DMS153 treated with DMSO at 0.1 percent for 48 hours (cell line): ENCODE data around the gene HIBCH.
"Not testable (repeated sequence)": the region's sequence is repeated elsewhere in the genome, so short reads cannot be mapped to it uniquely, and the experiment has no call there.

Experiments used
- DNase-seq: peaks from one replicate; lab custom pipeline; 2025; ENCODE audit not compliant: unreplicated experiment; lab: John Stamatoyannopoulos, UW

Gene HIBCH

GRCh38 chr2:190343089-190343535, 23.5 kb upstream of the HIBCH start:
- DNase-seq = no peak

GRCh38 chr2:190342611-190343010, 23.0 kb upstream of the HIBCH start:
- DNase-seq = no peak

- DNase-seq = no peak
These were observed 20.7 kb upstream of the HIBCH start for GRCh38 chr2:190340369-190340768.

- DNase-seq = no peak
These were observed 19.8 kb upstream of the HIBCH start for GRCh38 chr2:190339394-190339793.

GRCh38 chr2:190338453-190338852, 18.8 kb upstream of the HIBCH start:
- no peak for DNase-seq

GRCh38 chr2:190336420-190336819, 16.8 kb upstream of the HIBCH start:
- DNase-seq = no peak

GRCh38 chr2:190335584-190335983, 16.0 kb upstream of the HIBCH start:
- DNase-seq = not testable (repeated sequence)

GRCh38 chr2:190335225-190335559, 15.6 kb upstream of the HIBCH start:
- DNase-seq = no peak

GRCh38 chr2:190334479-190335224, 15.0 kb upstream of the HIBCH start:
- no peak for DNase-seq

GRCh38 chr2:190333928-190334327, 14.3 kb upstream of the HIBCH start:
- DNase-seq = no peak

- DNase-seq = no peak
These were observed 13.8 kb upstream of the HIBCH start for GRCh38 chr2:190333395-190333794.

- no peak for DNase-seq
These were observed 9.0 kb upstream of the HIBCH start for GRCh38 chr2:190328573-190329147.

GRCh38 chr2:190327867-190328572, 8.4 kb upstream of the HIBCH start:
- no peak for DNase-seq

GRCh38 chr2:190325588-190325987, 6.0 kb upstream of the HIBCH start:
- no peak for DNase-seq

- DNase-seq = no peak
These were observed 3.8 kb upstream of the HIBCH start for GRCh38 chr2:190323406-190323805.

GRCh38 chr2:190320696-190321095, 1.1 kb upstream of the HIBCH start:
- no peak for DNase-seq

- DNase-seq = no peak
These were observed 583 bp downstream of the HIBCH start for GRCh38 chr2:190318931-190319554.

GRCh38 chr2:190318514-190318913, 1.1 kb downstream of the HIBCH start:
- DNase-seq = no peak

- DNase-seq = no peak
These were observed 4.4 kb downstream of the HIBCH start for GRCh38 chr2:190315273-190315672.

GRCh38 chr2:190313880-190314279, 5.7 kb downstream of the HIBCH start:
- DNase-seq = no peak

- DNase-seq = not testable (repeated sequence)
These were observed 7.0 kb downstream of the HIBCH start for GRCh38 chr2:190312635-190313025.
